Eye (tissue), 1 donor: ENCODE results near the gene CHD5.
A peak's percentile ranks its signal among the peaks of the same experiment; 100 is the strongest.

Experiments
- DNase-seq: peaks from one replicate; pipeline ENCODE4 v3.0.0-alpha.2; 2015

The CHD5 gene

GRCh38 chr1:6172549-6172948 is 7.6 kb downstream of the CHD5 start:
- no peak for DNase-seq

GRCh38 chr1:6171548-6172124 is 8.5 kb downstream of the CHD5 start:
- DNase-seq, result peak; percentile 64

DNA sequence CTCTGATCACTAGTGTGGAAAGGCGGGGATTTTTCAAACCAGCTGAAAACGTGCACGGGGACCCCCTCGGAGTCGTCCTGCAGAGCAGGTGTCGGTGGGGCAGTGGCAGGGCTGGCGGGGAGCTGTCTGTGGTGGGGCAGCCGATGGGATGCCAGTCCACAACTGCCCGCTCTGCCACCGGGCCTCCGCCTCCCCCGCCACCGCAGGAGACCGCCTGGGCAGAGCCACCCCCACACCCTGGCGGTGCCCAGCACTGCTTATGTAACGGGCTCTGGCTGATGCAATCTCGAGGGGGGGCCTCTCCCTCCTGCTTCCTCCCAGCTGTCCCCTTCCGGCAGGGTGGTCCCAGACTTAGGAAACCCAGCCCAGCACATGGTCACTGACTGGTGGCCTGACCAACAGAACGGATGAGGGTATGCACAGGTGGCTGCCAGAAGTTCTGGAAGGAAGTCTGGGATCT is 9.3 kb downstream of the CHD5 start:
- no peak for DNase-seq

GRCh38 chr1:6170116-6170741 is 9.9 kb downstream of the CHD5 start:
- DNase-seq, result no peak

DNA sequence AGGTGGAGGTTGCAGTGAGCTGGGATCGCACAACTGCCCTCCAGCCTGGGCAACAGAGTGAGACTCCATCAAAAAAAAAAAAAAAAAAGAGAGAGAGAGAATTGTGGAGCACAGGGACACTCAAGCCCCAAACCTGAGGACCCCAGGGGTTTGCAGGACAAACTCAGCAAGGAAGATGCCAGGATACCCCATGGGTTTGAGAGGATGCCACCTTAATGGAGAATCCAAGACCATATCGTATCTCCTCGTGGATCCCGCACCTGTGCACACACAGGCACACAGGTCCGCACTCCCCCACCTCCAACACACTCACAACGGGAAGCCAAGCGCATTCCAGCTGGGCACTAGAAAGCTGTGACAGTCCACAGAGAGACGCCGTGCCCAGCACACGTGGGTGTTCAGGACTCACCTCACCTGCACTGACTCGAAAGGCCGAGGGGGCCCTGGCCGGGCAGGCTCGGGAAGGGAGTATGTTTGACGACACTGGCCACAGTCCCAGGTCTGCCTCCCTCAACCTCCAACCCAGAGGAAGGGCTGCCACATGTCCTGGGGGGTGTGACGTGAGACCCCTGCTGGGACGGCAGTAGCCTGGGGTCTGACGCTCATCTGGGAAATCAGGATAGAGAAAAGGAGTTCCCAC is 11.1 kb downstream of the CHD5 start:
- no peak for DNase-seq

DNA sequence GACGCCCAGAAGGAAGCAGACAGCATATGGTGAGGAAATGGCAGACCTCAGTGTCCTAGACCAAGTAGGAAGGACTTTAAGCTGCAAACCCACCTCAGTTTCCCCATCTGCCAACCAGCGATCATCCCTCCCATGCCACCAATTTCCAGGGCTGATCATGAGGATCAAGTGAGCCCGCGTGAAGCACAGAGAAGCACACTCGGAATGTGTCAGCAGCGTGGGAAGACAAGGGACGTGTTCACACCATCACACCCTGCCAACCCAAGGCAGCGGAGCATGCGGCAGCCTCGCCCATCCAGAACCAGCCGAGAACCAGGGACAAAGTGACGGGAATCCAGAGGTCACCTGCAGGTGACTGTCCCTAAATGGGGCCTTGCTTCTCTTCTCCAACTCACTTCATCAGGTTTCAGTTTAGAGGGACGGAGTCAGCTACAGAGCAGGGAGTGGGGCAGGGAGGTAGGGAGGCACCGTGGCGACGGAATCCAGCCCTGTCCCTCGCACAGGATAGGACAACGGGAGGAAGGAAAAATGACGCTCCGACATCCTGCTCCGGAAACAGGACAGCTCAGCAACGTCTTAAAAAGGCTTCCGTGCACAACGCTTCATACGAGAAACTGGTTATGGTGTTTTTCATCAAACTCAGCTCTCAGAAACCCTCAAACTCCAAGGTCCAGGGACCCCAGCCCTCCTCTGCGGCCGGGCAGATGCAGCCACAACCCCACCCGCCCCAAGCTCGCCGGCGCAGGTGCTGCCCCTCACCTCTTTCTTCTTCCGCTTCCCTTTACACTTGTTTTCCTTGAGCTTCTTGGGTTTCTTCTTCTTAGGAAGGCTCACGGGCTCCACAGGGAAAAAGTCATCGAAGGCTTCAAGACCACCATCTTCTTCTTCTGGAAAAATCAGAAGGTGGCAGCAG is 12.5 kb downstream of the CHD5 start:
- no peak for DNase-seq

DNA sequence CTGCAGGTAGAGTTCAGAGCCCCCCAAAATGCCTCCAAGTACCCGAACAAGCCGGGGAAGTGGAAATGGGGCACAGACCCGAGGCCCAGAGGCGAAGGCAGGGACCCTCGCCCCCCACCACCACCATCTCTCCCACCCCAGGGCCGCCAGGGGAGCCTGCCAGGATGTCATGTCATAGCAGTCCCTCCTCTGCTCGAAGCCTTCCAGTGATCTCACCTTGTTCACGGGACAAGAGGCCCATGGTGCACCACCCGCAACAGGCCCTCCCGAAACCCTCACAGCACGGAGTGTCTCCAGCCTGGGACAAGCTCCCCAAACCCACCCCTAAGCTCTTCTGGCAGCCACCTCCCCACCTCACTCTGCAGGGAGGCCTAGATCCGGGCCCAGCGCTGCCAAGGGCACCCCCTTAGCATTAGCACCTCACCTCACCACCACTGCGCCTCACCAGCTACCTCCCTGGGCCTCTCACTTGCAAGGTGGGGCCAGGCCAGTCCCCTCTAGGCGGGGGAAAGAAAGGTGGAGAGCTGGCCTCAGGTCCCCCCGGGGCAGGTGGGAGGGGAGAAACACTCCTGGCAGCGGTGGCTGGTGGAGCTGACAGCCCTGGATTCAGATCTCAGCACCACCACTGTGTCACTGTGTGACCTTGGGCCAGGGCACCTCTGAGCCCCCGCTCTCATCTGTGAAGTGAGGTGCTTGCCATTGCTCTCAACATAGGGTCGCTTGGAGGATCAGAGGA is 13.3 kb downstream of the CHD5 start:
- no peak for DNase-seq

DNA sequence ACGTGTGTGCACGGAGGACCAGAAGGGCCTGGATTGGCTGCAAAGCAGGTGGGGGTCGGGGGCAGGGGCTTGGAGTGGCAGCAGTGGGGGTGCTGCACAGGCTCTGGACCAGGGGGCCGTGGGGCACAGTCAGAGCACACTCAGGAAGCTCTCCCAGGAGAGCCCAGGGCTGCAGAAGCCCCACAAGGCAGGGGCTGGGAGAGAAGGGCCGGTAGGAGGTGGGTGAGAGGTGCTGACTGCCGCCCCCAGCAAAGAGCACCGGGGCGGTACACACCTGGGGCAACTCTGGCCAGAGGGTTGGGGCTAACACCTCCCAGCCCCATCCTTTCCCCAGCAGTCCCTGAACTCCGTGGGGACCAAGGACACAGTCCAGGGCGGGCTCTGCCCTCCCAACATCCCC is 13.9 kb downstream of the CHD5 start:
- no peak for DNase-seq

GRCh38 chr1:6165441-6165985 is 14.6 kb downstream of the CHD5 start:
- no peak for DNase-seq

GRCh38 chr1:6165027-6165426 is 15.1 kb downstream of the CHD5 start:
- no peak for DNase-seq

- DNase-seq, result no peak
Measured at GRCh38 chr1:6163973-6164617, 16.0 kb downstream of the CHD5 start.

- no peak for DNase-seq
Measured at GRCh38 chr1:6163191-6163972, 16.7 kb downstream of the CHD5 start.

DNA sequence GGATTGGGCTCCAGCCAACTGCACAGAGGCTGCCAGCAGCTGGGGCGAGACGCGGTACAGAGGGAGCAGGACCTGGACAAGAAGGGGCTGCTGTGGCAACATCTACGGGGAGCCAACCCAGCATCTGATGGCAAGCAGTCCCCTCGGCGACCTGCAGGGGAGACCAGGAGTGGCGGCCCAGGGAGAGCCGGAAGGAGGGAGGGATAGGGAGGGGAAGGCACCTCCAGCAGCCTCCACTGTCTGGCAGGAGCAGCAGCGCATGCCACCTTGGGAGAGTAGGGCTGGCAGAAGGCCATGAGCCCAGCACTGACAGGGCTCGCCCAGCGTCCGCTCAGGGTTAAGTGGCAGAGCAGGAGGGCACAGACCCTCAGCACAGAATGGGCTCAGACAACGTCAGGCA is 17.3 kb downstream of the CHD5 start:
- no peak for DNase-seq

- DNase-seq, result no peak
Measured at GRCh38 chr1:6162341-6162740, 17.8 kb downstream of the CHD5 start.

DNA sequence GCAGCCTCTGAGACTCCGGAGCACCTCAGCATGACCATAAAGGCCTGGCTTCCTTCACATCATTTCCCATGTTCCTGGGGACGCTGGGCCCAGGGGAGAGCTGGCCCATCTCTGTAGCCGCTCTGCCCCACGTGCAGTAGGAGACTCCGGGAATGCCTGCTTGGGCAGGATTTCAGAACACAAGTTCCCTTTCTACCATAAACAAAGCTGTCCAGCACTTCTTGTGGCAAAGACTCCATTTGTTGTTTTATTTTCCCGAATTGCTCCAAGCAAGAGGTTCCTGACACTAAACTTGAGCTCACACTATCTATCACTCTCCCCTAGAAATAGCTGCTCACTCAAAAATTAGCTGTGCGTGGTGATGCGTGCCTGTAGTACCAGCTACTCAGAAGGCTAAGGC is 21.9 kb downstream of the CHD5 start:
- no peak for DNase-seq

GRCh38 chr1:6157528-6158174 is 22.5 kb downstream of the CHD5 start:
- no peak for DNase-seq

DNA sequence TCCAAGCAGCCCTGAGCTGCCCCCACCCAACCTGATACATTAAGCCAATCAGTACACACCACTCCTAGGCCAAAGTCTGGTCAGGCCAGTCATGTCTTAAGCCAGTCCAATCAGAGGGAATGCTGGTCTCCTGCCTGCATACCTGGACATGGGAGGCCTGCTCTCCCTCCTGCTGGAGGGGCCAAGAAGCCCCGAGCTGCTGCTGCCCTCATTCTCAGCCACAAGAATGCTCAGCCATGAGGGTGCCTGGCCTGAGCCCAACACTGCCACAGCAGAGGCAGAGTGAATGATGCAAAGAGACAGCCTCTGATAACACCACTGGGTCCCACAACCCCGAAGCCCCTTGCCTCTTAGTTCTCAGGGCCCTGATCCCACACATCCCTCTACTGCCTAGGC is 23.0 kb downstream of the CHD5 start:
- DNase-seq, result no peak

GRCh38 chr1:6154525-6155319 is 25.4 kb downstream of the CHD5 start:
- no peak for DNase-seq

DNA sequence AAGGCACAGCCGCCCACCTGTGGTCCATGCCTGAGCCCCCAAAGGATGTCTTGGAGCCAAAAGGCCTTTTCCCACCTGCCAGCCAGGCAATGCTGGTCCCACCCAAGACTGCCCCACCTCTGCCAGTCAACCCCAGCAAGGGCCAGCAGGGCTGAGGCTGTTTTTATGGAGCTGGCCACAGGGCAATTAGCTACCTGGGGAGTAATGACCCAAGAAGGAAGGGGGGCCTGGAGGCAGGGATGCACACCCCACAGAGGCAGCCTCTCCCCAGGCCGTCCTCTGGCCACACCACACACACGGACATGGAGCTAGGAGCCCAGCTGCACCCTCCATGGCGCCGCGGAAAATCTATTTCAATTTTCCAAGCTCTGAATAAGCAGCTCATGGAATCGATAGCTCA is 27.2 kb downstream of the CHD5 start:
- peak; percentile 46 for DNase-seq

DNA sequence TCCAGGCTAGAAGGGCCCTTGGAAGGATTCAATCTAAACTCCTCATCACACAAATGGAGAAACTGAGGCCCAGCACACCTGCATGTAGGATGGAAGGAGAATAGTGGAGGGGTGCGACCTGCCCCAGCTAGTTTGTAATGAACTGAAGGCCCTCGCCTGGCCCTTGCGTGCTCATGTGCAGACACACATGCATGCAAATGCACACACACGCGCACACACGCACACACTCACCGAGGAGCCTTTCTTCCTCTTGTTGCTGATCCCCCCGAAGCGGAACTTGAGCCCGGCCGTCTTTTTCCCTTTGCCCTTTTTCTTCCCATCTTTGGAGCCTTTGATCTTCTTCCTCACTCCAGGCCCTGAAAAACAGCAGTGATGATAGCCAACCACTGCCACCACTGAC is 27.9 kb downstream of the CHD5 start:
- no peak for DNase-seq
